Thymus (tissue), 11 donors: ENCODE data around the gene ASS1. TPM values are rescaled to one million over a fixed set of nuclear protein-coding genes. Genes with fewer than 3 reads are reported as not detected.

Experiments
- DNase-seq, 9 donors: peaks; one replicate each; pipeline ENCODE4 v3.0.0-alpha.2; 2013; ENCODE audit warnings: low spot score in 9 of 9, low read depth in 6 of 9, missing footprints in 1 of 9
- H3K27ac ChIP-seq, 2 donors: one replicate each; pipeline ENCODE4 v1.5.1; 2013; ENCODE audit warnings: control low read depth in 1 of 2, low read depth in 1 of 2, low read length in 1 of 2, mild to moderate bottlenecking in 1 of 2, moderate library complexity in 1 of 2
- H3K27me3 ChIP-seq, 2 donors: one replicate each; pipeline ENCODE4 v1.5.1; 2013; ENCODE audit warnings: low read length in 1 of 2; ENCODE audit not compliant: control insufficient read depth in 2 of 2, insufficient read depth in 1 of 2
- H3K36me3 ChIP-seq, 2 donors: one replicate each; pipeline ENCODE4 v1.5.1; 2013; ENCODE audit warnings: low read length in 1 of 2, mild to moderate bottlenecking in 1 of 2, moderate library complexity in 1 of 2; ENCODE audit not compliant: control insufficient read depth in 2 of 2, insufficient read depth in 2 of 2
- H3K4me1 ChIP-seq, 2 donors: one replicate each; pipeline ENCODE4 v1.5.1; 2013; ENCODE audit warnings: low read length in 2 of 2; ENCODE audit not compliant: control insufficient read depth in 2 of 2, insufficient read depth in 2 of 2
- H3K4me3 ChIP-seq, 2 donors: one replicate each; pipeline ENCODE4 v1.5.1; 2013; ENCODE audit warnings: low read length in 2 of 2, control low read depth in 1 of 2, mild to moderate bottlenecking in 1 of 2
- H3K9me3 ChIP-seq, 2 donors: one replicate each; pipeline ENCODE4 v1.5.1; 2013; ENCODE audit warnings: low read length in 1 of 2, mild to moderate bottlenecking in 1 of 2; ENCODE audit not compliant: control insufficient read depth in 2 of 2, insufficient read depth in 1 of 2
- WGBS: extraction: QIAGEN DNeasy Blood & Tissue Kit; methylation state at CpG from one replicate; pipeline ENCODE4 v1.1.7; 2013; 5-methylcytosine and 5-hydroxymethylcytosine counted together
- polyA plus RNA-seq: library from polyadenylated mRNA; stranded (reverse); fragments of 200-250 nt; gene quantifications from one replicate; pipeline ENCODE4 v1.2.3, GENCODE V29; 2013
- total RNA-seq: library from RNA; stranded (reverse); fragments of 120-200 nt; gene quantifications from one replicate; pipeline ENCODE4 v1.2.4, GENCODE V29; 2013
- donor health status: healthy.

Gene ASS1
- total and polyA plus RNA-seq, 2 donors = 9.1 to 30.4 TPM

DNA sequence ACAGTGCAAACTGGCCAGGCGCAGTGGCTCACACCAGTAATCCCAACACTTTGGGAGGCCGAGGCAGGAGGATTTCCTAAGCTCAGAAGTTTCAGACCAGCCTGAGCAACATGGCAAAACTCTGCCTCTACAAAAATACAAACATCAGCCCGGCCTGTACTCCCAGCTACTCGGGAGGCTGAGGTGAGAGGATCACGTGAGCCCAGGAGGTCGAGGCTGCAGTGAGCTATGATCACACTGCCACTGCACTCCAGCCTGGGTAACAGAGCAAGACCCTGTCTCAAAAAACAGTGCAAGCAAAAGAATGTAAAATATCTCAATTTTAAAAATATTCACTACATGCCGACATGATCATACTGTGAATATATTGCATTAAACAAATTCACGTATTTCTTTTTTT, 83.9 kb downstream of the ASS1 start:
- Histone ChIP-seq H3K4me1 (no peaks in the 10 kb centered on the region), H3K9me3 (no peaks in the 10 kb centered on the region), H3K27ac (no peak overlapping the region), H3K4me3 (no peak overlapping the region), H3K27me3 (peaks cover 2 to 29% of the 10 kb centered on the region in 2 donors), H3K36me3 (no peaks in the 10 kb centered on the region)
- WGBS = 93% methylated on average over 8 of the region's 8 CpGs
- no peak for DNase-seq

DNA sequence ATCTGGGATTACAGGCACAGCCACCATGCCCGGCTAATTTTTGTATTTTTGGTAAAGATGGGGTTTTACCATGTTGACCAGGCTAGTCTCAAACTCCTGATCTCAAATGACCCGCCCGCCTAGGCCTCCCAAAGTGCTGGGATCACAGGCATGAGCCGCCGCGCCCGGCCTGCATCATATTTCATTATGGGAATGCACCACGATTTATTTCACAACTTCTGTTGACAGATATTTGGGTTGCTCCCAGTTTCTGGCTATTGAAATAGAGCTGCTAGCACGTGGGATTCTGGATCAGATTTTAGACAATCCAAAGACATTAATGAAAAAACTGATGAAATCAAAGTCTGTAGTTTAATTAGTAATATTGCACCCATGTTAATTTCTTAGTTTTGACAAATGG, 86.2 kb downstream of the ASS1 start:
- Histone ChIP-seq H3K27ac (no peak overlapping the region), H3K36me3 (no peaks in the 10 kb centered on the region), H3K4me1 (peaks cover 4 to 7% of the 10 kb centered on the region in 2 donors), H3K4me3 (no peak overlapping the region), H3K9me3 (no peaks in the 10 kb centered on the region), H3K27me3 (peaks cover 11 to 44% of the 10 kb centered on the region in 2 donors)
- WGBS = 88% methylated on average over 9 of the region's 9 CpGs
- DNase-seq = peak in 1 of 9 donors; percentile 18

DNA sequence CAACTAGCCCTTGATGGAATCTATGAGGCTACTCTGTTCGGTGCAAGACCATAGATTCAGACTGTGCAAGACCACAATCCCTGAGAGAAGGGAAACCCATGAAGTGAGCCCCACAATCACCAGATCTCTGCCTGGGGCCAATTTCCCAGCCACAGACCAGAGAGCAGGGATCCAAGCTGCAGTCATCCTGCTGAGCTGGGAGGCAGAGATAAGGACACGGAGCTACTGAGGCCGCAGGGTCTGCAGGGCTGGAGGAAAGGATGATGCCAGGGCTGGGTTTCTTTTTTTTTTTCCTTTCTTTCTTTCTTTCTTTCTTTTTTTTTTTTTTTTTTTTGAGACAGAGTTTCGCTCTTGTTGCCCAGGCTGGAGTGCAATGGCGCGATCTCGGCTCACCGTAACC, 86.9 kb downstream of the ASS1 start:
- WGBS = 98% methylated on average over 8 of the region's 8 CpGs
- H3K4me3 ChIP-seq = no peak overlapping the region
- peaks cover 11 to 45% of the 10 kb centered on the region in 2 donors for H3K27me3 ChIP-seq

GRCh38 chr9:130532426-130533080, 87.8 kb downstream of the ASS1 start:
- Histone ChIP-seq H3K27me3 (peaks cover 19 to 50% of the 10 kb centered on the region in 2 donors), H3K27ac (no peak overlapping the region)
- WGBS = 86% methylated on average over 10 of the region's 10 CpGs

More for the DNA sequence above, 86.9 kb downstream of the ASS1 start:
- H3K4me1 ChIP-seq = peaks cover 4 to 13% of the 10 kb centered on the region in 2 donors
- no peak overlapping the region for H3K27ac ChIP-seq
- DNase-seq = no peak
- no peaks in the 10 kb centered on the region for H3K36me3 ChIP-seq
- H3K9me3 ChIP-seq = no peaks in the 10 kb centered on the region

GRCh38 chr9:130535818-130536521, 91.2 kb downstream of the ASS1 start:
- Histone ChIP-seq H3K27ac (no peak overlapping the region), H3K4me1 (peaks cover 8 to 32% of the 10 kb centered on the region in 2 donors), H3K36me3 (no peaks in the 10 kb centered on the region), H3K9me3 (peaks cover 0 to 2% of the 10 kb centered on the region in 2 donors), H3K27me3 (peaks cover 27 to 78% of the 10 kb centered on the region in 2 donors), H3K4me3 (no peak overlapping the region)
- WGBS = 16% methylated on average over 28 of the region's 28 CpGs
- peak in 1 of 9 donors; percentile 27 for DNase-seq

More at GRCh38 chr9:130532426-130533080, 87.8 kb downstream of the ASS1 start:
- H3K9me3 ChIP-seq = no peaks in the 10 kb centered on the region
- no peaks in the 10 kb centered on the region for H3K36me3 ChIP-seq
- peaks cover 4 to 22% of the 10 kb centered on the region in 2 donors for H3K4me1 ChIP-seq
- no peak for DNase-seq
- no peak overlapping the region for H3K4me3 ChIP-seq

- DNase-seq = no peak
Observed at GRCh38 chr9:130536701-130537107, 91.9 kb downstream of the ASS1 start.

DNA sequence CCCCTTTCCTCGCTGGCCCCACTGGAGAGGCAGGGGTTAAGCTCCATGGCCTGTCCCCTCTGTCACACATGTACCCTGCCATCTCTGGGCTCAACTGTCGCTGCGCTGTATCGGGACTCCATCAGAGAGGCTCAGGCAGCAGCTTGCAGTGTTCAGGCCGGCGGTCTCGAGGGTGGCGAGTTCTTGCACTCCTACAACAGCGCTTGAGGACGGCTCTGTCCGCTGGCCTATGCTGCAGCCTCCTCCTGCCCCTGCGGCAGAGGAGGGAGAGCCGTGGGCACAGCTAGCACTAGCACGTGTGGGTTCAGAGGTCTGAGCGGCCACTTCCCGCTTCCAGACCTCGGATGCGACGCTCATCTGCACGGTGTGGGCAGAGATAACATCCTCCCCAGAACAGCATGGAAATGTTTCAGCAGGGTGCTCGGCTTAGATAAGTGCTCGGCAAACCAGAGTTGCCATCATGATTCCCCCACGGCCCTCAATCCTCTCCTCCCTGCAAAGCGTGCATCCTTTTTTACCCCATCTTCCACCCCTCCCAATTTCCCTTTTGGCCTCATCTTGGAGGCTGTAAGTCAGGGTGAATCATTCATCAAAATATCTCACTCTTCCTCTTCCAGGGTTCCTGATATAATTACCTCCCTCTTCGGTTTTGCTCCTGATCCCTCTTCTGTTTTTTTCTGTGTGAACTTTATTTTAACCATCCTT, 92.7 kb downstream of the ASS1 start:
- Histone ChIP-seq H3K4me3 (no peak overlapping the region), H3K4me1 (peaks cover 16 to 43% of the 10 kb centered on the region in 2 donors), H3K27ac (no peak overlapping the region), H3K9me3 (peaks cover 0 to 2% of the 10 kb centered on the region in 2 donors), H3K36me3 (no peaks in the 10 kb centered on the region), H3K27me3 (peaks cover 27 to 77% of the 10 kb centered on the region in 2 donors)
- no peak for DNase-seq
- WGBS = 11% methylated on average over 25 of the region's 25 CpGs

More at GRCh38 chr9:130536701-130537107, 91.9 kb downstream of the ASS1 start:
- H3K36me3 ChIP-seq = no peaks in the 10 kb centered on the region
- 75% methylated on average over 3 of the region's 3 CpGs for WGBS
- H3K27me3 ChIP-seq = peaks cover 27 to 78% of the 10 kb centered on the region in 2 donors
- H3K27ac ChIP-seq = no peak overlapping the region
- H3K4me3 ChIP-seq = no peak overlapping the region
- peaks cover 0 to 2% of the 10 kb centered on the region in 2 donors for H3K9me3 ChIP-seq
- peaks cover 8 to 35% of the 10 kb centered on the region in 2 donors for H3K4me1 ChIP-seq

- 85% methylated on average over 11 of the region's 11 CpGs for WGBS
- Histone ChIP-seq H3K36me3 (no peaks in the 10 kb centered on the region), H3K4me1 (peaks cover 25 to 62% of the 10 kb centered on the region in 2 donors), H3K27me3 (peaks cover 26 to 61% of the 10 kb centered on the region in 2 donors), H3K27ac (no peak overlapping the region), H3K9me3 (peaks cover 0 to 2% of the 10 kb centered on the region in 2 donors), H3K4me3 (no peak overlapping the region)
- DNase-seq = no peak
Observed at GRCh38 chr9:130539420-130540223, 94.9 kb downstream of the ASS1 start.
